Dedifferentiated amniotic fluid mesenchymal stem cell (primary cell): ENCODE data around the gene HS1BP3.

Experiments
- DNase-seq: peaks from one replicate; pipeline ENCODE4 v3.0.0-alpha.2; 2016; ENCODE audit errors: extremely low spot score

The HS1BP3 gene

DNA sequence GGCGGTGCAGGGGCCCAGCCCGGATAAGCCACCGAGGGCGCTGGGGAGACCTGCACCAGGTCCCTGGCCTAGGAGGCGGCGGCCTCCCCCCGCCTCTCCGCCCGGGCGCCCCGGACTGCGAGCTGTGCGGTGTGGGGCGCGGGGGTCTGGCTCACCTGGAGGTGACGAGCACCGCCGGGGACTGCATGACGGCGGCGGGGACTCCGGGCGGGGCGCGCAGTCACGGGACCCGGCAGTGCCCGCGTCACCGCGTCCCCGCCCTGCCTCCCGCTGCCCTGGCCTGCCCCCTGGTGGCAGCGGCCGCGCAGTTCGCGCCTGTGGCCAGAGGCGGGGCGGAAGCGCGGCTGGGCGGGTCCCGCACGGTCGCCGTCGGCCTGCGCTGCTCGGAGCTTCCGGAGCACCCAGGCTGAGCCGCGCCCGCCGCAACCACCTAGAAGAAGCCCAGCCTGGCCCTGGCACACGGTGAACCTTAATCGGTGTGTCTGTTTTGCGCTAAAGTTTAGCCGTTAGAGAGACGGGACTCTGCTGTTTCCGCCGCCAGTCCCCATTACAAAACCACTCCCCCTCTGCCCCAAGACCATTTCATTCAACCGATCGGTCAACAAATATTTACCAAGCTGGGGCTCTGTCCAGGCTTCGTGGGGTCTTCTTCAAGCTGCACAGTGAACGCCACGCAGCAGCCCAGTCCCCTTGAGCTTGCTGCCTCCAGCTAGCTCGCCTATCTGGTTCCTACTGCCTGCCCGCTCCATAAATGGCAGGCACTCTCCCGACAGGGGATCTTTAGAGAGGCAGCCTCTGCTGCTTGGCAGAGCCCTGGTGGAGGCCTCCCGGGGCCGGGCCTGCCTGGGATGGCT, at the start of gene HS1BP3:
TSS of gene HS1BP3 (minus strand) at position 222 of the 854 bp plus-strand sequence. CDS start at position 187, 35 bp downstream.
- peak; percentile 54 for DNase-seq

DNA sequence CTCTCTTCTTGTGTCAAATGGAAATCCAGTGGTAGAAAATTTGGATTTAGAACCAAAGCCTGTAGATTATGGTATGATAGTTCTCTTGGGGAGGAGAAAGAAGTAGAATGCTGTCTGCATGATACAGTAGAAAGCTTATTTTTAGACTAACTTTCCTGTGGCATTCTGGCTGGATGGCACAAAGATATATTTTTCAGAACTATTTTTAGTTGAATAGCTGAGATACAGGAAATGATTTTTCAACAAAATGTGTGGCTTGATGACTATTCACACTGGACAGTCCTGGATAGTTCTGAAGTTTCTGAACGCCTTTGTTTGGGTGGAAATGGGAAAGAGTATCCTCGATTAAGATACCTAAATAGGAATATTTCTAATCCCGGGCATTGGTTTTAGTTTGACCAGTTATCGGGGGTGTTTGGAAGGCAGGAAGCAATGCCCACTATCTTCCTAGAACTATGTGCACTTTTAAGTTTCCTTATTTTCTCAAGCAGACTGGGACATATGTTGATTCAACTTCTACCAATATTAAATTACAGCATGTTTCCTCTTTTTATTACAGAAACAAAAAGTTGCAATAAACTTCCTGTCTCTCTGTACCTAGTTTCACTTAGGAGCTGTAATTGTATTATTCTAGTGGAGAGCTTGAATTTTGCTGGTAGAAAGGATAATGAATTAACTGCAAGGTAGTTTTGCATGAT, 48.2 kb upstream of the HS1BP3 start:
- DNase-seq = no peak

GRCh38 chr2:20697322-20697934, 46.5 kb upstream of the HS1BP3 start:
- DNase-seq = no peak

DNA sequence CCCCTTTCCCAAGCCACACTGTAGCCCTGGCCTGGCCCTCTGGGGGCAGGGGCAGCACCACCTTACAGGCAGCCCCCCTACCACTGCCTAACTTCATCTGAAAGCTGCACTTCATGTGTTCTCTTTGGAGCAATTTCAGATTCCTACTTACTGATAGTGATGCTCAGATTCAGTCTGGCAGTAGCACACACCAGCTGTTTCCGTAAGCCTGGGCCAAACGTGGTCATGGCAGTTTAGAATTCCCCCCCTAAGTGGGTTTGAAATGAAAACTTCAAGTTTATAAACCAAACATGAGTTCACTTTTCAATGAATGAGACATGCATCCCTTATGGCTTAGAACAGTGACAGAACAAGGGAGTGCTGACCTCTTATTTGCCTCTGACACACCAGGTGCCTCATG, 45.5 kb upstream of the HS1BP3 start:
- DNase-seq = no peak

DNA sequence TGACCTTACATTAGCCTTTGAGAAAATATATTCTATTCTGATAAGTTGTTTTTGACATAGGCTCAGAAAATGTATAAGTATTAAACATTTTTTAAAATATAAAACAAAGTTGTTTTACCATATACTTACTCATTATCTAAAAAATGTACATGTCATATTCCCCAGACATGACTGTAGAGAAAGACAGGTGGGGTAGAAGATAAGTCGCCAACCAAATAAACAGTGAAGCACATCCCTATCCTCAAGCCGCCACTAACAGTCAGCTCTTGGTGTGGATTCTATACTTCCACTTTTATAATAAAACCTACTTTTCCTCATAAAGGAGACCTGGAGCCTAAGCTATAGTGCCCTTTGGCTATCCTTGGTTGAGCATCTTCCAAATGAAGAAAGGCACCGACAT, 42.4 kb upstream of the HS1BP3 start:
- no peak for DNase-seq

GRCh38 chr2:20692081-20692480, 41.2 kb upstream of the HS1BP3 start:
- no peak for DNase-seq

DNA sequence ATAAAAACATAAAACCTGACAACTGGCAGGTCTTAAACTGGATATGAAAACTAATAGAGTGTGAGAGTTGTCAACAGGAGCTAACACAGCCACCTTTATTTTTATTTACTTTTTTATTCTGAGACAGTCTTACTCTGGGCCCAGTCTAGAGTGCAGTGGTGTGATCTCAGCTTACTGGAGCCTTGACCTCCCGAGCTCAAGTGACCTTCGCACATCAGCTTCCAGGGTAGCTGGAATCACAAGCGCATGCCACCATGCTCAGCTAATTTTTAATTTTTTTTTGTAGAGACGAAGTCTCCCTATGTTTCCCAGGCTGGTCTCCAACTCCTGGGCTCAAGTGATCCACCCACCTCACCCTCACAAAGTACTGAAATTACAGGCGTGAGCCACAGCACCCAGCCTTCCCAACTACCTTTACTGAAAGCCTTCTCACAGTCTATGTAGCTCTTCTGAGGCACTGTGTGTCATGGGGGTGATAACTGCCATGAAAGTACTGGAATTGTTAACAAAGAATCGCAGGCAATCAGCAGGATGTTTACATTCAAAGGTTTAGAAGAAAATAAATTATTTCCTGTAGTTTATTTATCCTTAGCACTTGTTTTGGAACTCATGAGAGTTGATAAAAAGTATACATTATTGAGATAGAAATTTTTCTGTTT, 40.3 kb upstream of the HS1BP3 start:
- DNase-seq = no peak

DNA sequence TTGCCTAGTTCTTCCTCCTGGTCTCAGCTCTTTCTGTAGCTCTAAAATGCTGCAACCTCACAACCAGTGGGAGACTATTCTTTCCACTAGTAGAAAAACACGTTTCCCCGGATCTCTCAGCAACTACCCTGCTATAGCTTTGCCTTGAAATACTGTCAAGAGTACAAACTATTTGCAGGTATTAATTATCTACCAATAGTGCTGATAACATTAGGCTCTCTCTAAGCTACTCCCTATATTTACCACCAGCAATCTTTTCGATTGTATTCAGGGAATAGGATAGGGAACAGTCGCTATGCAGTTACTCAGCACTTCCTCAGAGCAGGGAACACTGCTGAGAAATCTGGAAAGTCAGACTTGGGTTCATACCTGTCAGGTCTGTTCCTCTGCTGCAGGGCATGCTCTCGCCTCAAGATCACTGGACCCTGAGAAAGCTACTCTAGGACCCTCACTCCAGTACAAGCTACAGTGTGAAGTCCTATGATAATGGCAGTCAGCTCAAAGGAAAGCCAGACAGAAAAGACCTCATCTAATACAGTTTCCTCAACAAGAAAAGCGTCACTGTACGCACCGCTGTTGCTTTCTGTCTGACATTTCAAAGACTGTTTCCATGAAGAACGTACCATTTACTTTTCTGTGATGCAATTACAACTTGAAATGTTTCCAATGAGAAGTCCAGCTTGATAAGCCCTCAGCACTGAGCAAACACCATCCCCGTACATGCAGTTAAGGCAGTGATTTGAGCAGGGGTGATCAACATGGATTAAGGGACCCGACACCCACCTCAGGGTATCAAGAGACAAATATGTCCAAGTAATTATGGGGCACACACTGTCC, 38.7 kb upstream of the HS1BP3 start:
- DNase-seq = no peak

DNA sequence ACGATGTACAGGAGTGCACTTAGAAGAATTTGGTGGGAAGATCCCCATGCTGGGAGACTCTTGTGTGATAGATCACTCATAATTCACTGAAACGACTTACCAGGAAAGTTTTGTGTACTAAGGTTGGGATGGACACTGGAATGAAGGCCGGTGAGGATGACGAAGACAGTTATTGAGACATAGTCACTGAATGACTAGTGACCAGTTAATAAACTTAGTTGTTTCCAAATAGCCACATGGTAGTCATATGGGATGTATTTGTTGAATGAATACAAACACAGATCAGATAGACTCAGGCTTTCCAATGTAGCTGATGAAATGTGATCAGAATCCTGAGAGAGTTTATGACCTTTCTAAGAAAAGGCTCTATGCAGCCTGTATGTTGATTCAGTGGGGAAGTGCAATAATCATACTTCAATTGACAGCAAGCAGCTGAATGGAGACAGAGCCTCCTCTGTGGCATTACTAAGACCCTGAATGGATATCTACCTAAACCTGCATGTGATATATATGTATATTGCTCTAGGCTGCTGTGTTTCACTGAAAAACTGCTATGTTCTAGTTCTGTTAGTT, 36.4 kb upstream of the HS1BP3 start:
- no peak for DNase-seq

DNA sequence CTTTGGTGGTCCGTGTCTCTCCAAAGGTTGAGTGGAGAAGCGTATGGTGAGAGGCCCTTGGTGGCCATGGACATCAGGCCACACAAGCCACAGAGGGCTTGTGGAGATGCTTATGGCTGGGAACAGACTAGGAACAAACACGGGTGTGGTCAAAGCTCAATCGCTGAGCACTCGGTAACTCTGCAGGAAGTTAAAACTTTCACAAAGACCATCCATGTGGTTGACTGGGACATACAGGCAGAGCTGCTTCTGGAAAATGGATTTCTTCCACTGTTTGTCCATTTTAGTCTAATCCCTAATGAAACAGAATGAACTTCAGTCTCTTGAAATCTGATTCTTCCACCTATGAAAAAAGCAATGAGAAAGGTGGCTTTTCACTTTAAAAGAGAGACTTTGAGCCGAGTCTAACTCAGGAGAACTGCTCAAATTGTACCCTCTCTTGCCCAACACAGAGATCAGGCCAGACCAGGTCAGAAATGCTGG, 33.7 kb upstream of the HS1BP3 start:
- DNase-seq = no peak

- no peak for DNase-seq
Measured at GRCh38 chr2:20682167-20682920, 31.4 kb upstream of the HS1BP3 start.

DNA sequence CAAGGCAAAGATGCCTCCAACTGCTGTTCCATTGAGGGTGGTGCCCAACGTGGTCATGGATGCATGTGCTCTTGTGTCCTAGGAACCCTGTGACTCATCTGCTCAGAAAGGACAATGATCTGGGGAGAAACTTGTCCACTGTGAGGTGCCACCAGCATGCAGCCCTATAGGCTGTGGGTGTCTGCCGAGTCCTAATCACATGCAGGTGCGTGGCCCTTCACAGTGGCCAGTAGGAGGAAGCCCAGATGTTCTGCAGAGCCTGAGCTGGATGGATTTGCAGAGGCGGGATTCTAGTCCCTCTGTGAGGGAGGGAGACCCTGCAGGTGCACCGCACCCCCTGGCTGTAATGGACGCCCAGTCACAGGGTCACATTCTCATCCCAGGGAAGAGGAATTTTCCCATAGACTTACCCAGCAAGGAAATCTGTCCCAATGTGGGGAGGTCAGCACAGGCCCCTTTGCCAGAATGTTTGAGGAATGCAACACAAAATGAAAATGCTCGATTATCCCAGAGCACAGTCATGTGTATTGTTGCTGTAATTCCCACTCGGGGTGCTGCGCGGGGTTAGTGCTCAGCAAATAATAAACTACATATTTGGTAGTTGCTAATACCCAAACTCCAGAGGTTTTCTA, 30.0 kb upstream of the HS1BP3 start:
- DNase-seq = no peak

DNA sequence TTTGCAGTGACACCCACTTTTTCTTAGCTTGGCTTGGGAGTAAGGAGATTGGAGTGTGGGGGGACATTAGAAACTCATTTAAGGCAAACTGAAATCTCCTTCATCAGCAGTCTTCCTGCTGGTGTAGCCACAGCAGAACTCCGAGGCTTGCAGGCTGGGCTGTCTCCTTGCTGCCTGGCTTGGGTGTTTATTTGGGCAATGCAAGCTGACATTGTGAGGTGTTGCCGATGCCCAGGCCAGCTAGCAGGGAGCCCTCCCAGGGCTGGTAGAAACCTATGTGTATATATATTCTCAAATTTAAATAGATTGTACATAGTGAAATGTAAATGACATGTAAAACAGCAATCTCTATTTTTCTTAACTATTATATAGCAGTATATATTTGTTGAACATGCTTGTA, 27.9 kb upstream of the HS1BP3 start:
- DNase-seq = no peak

- DNase-seq = no peak
Measured at GRCh38 chr2:20678086-20678395, 27.1 kb upstream of the HS1BP3 start.

DNA sequence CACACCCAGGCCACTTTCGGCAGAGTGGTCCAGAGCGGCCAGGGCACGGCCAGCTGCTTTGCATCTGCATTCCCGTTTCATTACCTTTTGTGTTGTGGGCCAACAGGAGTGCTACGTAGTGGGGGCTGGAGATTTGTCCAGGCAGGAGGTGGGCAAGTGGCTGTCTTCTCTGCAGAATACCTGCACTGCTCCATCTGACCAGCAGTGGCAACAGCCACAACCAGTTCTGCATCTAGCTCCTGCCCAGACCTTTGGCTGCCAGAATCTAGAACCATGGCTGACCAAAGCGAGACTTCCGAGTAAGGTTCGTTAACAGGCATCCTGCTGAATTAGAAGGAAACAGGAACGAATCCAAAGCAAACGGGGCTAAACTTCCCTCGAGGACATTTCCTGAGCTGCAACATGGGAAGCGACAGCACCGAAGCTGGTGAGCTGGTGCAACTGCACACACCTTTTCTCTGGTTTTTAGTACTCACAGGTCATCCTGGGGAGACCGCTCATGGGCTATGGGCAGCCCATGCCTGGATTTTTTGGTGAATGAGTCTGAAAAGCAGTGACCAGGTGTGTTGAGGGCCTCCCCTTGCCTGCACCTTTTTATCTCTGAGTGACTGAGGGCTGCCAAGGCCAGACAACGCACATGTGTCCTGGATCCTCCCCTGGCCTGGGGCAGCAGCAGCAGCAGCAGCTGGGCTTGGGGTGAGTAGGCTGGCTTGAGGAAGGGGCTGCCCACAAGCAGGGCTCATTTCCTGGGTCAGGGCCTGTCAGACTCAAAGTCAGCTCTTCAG, 26.6 kb upstream of the HS1BP3 start:
- DNase-seq = no peak

DNA sequence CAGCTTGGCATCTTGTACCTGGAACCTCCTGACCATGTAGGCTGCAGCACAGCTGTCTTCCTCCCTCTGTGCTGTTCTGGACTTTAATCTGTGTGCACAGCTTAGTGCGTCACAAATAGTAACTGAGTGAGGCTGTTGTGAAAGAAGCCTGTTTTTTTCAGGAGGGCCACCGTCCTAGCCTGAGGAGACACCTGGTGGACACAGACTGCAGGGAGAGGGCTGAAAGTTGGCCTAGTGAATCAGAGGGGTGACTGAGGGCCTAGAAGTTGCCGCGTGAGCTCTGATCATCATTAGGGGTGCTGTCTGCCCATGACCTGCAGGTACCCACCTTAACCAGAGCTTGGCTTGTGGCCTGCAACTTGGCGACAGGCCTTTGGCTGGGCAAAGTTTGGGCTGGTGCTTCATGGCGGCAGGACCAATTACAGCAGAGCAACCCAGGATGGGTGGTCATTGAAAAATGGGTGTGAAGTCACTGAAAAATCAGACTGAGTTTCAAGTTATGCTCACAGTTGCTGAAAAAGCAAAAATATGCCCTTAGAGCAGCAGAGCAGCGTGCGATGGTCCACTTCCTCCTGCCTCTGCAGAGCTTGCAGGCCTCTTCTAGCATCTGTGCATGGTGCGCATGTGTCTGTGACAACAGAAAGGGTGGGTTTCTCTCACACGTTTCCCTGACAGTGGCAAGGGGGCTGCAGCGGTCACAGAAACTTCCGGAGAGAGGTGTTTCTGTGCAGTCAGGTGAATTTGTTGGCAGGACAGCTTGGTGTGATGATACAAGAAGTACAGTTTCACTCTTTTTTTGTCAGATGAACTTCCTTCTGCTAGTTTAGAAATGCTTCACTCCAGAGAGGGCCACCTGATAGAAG, 25.7 kb upstream of the HS1BP3 start:
- no peak for DNase-seq

DNA sequence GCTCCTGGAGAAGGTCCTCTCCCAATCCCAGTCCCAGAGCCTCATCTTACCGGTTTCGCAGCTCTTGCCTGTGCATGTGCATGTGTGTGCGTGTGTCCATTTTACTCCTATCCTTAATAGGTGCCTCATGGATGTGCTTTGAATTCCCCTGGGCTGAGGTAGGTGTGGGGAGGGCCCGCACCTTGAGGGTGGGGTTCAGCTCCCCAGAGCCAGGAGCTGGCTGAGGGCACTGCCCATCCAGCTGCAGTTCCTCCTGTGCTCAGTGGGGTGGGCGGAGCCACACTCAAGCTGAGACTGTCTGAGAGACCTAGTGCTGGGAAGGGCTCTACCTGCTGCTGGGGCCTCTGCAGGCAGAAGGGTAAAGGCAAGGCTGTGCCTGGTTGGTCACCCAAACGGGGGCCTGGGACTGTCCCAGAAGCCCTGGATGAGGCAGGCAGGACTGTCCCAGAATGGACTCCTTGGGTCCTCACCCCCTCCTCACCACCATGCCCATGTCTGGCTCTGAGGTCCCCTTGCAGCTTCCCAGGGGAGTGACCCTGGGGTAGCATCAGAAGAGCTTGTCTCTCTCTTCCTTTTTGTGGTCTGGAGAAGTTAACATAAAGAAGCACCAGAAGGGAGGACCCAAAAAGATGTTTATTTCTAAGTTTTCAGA, 24.9 kb upstream of the HS1BP3 start:
- no peak for DNase-seq
